Measurements from ENCODE around the gene ZFYVE26. TPM values are rescaled to one million over a fixed set of nuclear protein-coding genes. Genes with fewer than 3 reads are reported as not detected.
"Not testable (repeated sequence)": the region's sequence is repeated elsewhere in the genome, so short reads cannot be mapped to it uniquely, and the experiment has no call there.

Gene ZFYVE26
- total RNA-seq, 1 experiment from 2014 or later: 6.4 TPM

DNA sequence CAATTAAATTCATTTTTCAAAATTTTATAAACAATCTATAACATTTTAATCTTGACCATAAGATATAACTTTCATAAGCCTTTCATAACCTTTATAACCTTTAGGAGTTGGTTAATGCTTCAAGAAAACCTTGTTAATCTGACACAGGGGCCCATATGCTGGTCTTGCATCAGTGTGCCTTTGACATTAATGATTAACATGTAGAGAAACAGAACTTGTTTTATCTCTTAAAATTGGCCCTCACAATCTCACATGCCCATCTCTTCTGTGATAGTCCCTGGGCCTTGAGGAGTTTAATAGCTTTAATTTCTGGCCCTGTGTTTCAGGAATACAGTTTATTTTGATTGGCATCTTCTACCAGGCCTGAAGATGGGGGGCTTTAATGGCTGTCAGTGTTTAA is 107.0 kb downstream of the ZFYVE26 start:
- not testable (repeated sequence) for DNase-seq (ENCODE audit: low spot score)

DNA sequence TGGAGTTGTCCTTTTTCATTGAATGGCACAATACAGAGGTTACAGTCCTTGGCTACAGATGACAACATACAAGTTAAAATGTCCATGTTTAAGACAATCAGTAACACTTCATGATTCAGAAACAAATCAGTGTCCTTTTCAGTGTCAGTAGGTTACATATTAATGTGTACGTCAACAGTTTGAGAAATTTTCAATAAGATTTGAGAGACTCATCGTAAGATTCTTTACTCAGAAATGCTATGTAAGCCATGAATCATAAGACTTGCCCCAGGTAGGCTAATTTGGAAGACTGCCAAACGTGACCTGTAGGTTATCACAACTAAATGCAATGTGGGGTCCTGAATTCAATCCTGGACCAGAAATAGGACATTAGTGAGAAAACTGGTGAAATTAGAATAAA is 111.2 kb downstream of the ZFYVE26 start:
- no peak for DNase-seq (ENCODE audit: low spot score)

DNA sequence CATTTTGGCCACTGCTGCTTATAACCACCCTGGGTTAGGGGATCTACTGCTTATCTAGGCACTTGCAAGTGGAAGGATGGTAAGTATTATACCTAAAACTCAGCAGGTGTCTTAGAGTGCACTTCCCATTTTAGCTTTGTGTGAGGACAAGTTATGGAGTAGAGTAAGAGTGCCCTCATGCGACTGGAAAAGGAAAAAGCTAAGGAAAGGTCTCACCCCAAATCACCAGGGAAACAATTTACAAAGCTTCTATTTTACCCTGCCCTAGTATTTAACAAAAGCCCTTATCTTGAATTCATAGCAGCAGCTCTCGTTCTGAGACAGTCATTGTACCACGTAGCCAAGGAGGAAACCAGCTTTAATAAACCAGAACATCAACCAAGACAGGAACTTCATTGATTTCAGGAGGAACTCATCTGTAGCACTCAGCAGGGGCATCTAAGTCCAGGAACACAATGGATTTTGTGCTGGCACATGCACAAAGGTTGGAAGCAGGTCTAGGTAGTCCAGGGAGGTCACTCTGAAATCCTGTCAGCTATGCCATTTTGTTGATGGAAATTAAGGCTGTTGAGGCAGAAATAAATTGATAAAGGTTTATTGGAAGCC is 111.8 kb downstream of the ZFYVE26 start:
- DNase-seq (ENCODE audit: low spot score): peak; percentile 52

DNA sequence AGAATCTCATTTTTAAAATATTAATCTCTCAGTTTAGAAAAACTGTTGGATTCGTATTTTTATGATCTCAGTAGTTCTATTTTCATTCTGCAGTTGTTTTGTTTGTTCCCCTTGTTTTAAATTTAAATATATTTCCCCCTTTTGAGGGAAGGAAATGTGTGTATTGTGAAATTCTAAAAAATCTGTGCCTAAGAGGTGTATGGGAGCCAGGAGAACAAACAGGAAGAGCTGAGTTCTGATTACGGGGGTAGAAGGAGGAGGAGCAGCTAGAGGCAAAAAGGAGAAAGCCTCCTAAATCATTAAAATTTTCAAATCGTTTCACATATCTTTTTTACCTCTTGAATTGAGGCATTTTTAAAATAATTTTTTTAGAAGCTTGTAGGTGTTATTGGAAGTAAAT is 112.4 kb downstream of the ZFYVE26 start:
- no peak for DNase-seq (ENCODE audit: low spot score)

GRCh38 chr14:67701492-67701891 is 114.9 kb downstream of the ZFYVE26 start, which contains the start of gene RDH12:
TSS of gene RDH12 (plus strand) at chr14:67701886. CDS start at chr14:67722643, 20,757 bp downstream.
- not testable (repeated sequence) for DNase-seq (ENCODE audit: low spot score)

- no peak for DNase-seq (ENCODE audit: low spot score)
Observed at GRCh38 chr14:67698179-67698578, 118.2 kb downstream of the ZFYVE26 start.

DNA sequence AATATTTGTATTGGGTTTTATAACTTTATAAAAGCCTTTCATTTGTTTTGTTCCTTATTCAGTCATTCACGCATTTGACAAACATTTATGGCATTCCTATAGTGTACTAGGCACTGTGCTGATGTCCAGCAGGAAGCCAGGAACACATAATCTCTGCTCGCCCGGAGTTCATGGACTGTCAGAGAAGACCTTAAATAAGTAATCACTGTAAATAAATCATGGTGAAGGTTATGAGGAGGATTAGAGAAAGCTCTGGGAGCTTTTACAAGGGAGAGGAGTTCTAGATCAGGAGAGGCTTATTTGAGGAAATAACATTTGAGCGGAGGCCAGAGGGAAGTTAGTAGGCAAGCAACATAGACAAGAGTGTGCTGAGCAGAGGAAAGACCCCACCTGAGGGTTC is 119.4 kb downstream of the ZFYVE26 start:
- no peak for DNase-seq (ENCODE audit: low spot score)

Other genes with a start within 250 kb of the ZFYVE26 start
- 27.5 and 31.5 TPM in 2 replicates for gene PIGH, start 216.3 kb downstream of the ZFYVE26 start, total RNA-seq (2014; rRNA removed; shearing (Covaris generic))
- 26.3 and 29.2 TPM in 2 replicates for gene ARG2, start 196.7 kb downstream of the ZFYVE26 start, total RNA-seq (2014; rRNA removed; shearing (Covaris generic))
- gene VTI1B, start 142.0 kb downstream of the ZFYVE26 start, total RNA-seq (2014; rRNA removed; shearing (Covaris generic)): 51.9 and 67.7 TPM in 2 replicates
- 115 and 116 TPM in 2 replicates for gene RDH11, start 120.8 kb downstream of the ZFYVE26 start, total RNA-seq (2014; rRNA removed; shearing (Covaris generic))
- gene RDH12, start 114.7 kb downstream of the ZFYVE26 start, total RNA-seq (2014; rRNA removed; shearing (Covaris generic)): 0.35 and 0.79 TPM in 2 replicates
- gene RAD51B, start 3.2 kb upstream of the ZFYVE26 start, total RNA-seq (2014; rRNA removed; shearing (Covaris generic)): 5.2 and 11.2 TPM in 2 replicates